ENCODE measurements around the gene NCOR1.

GRCh38 chr17:16101440-16101839 is 113.9 kb downstream of the NCOR1 start:
- TF ChIP-seq CTCF (IDR thresholded peaks at IDR 0.05) (no peak), RFX5 (IDR thresholded peaks at IDR 0.05; ENCODE audit: low read length) (no peak), NFIC (IDR thresholded peaks at IDR 0.05; ENCODE audit: borderline replicate concordance) (no peak), FOXM1 (IDR thresholded peaks at IDR 0.05; ENCODE audit: low read depth) (no peak), TAF1 (IDR thresholded peaks at IDR 0.05; ENCODE audit: borderline replicate concordance, low read depth, low read length) (no peak), TCF12 (IDR thresholded peaks at IDR 0.05) (no peak), FOSL2 (IDR thresholded peaks at IDR 0.05; ENCODE audit: borderline replicate concordance, low read depth) (no peak)
